Stomach smooth muscle (tissue), 2 donors: Measurements from ENCODE around the gene DCPS.

Experiments used
- H3K27ac ChIP-seq: one replicate; pipeline ENCODE4 v1.7.0; 2013; ENCODE audit warnings: mild to moderate bottlenecking, low read length, inconsistent platforms
- H3K27me3 ChIP-seq, 2 donors: one replicate each; pipeline ENCODE4 v1.7.0; 2013; ENCODE audit warnings: low read length in 2 of 2; ENCODE audit not compliant: insufficient read depth in 2 of 2, control insufficient read depth in 1 of 2
- H3K36me3 ChIP-seq, 2 donors: one replicate each; pipeline ENCODE4 v1.7.0; 2013; ENCODE audit warnings: low read length in 2 of 2; ENCODE audit not compliant: control insufficient read depth in 2 of 2, insufficient read depth in 2 of 2
- H3K4me1 ChIP-seq: one replicate; pipeline ENCODE4 v1.7.0; 2013; ENCODE audit warnings: low read length; ENCODE audit not compliant: control insufficient read depth, insufficient read depth
- H3K4me3 ChIP-seq, 2 donors: one replicate each; pipeline ENCODE4 v1.7.0; 2013; ENCODE audit warnings: low read length in 2 of 2
- H3K9ac ChIP-seq, 2 donors: one replicate each; pipeline ENCODE4 v1.7.0; 2013; ENCODE audit warnings: low read length in 2 of 2, mild to moderate bottlenecking in 1 of 2
- H3K9me3 ChIP-seq, 2 donors: one replicate each; pipeline ENCODE4 v1.7.0; 2013; ENCODE audit warnings: low read length in 2 of 2; ENCODE audit not compliant: control insufficient read depth in 2 of 2
- donor health status: healthy.
- donor health status: Pancreatic carcinoma.

The DCPS gene

GRCh38 chr11:126268708-126269579 lies 34.9 kb upstream of the DCPS start, which contains the start of the genes FOXRED1 and SRPRA:
Gene FOXRED1, plus strand, starts transcription at chr11:126269154. Its CDS starts 53 bp downstream, at chr11:126269207.
Gene SRPRA, minus strand, starts transcription at chr11:126268895. Its CDS starts 91 bp downstream, at chr11:126268804.
- H3K4me1 ChIP-seq = peaks cover 13% of the 10 kb centered on the region
- peak within 1 kb of the TSS; percentile 91 to 99 for H3K9ac ChIP-seq
- H3K9me3 ChIP-seq = no peaks in the 10 kb centered on the region
- no peaks in the 10 kb centered on the region for H3K27me3 ChIP-seq
- H3K4me3 ChIP-seq = peak within 1 kb of the TSS; percentile 91 to 99
- H3K27ac ChIP-seq = peak within 1 kb of the TSS; percentile 83
- peaks cover 36 to 43% of the 10 kb centered on the region in 2 donors for H3K36me3 ChIP-seq

GRCh38 chr11:126277322-126277721 lies 26.5 kb upstream of the DCPS start:
- Histone ChIP-seq H3K27ac (no peak overlapping the region), H3K36me3 (peaks cover 27 to 32% of the 10 kb centered on the region in 2 donors), H3K9ac (no peak overlapping the region), H3K4me3 (no peak overlapping the region), H3K27me3 (no peaks in the 10 kb centered on the region), H3K4me1 (peaks cover 10% of the 10 kb centered on the region), H3K9me3 (no peaks in the 10 kb centered on the region)

DNA sequence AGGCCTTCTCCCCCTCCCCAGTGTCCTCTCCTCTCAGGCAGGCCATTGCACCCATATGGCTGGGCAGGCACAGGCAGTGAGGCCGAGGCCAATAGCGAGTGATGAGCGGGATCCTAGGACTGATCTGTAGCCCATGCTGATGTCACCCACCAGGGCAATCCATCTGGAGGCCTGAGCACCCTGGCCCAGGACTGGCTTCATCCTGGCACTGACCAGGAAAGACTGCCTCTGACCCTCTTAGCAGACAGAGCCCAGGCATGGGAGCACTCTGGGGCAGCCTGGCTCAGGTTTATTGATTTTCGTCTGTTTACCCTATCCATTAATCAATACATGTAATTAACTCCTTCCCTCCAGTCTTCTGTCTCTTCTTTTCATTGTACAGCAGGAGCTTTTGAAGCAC lies 26.1 kb upstream of the DCPS start:
- Histone ChIP-seq H3K27ac (no peak overlapping the region), H3K27me3 (no peaks in the 10 kb centered on the region), H3K9ac (no peak overlapping the region), H3K9me3 (no peaks in the 10 kb centered on the region), H3K4me3 (no peak overlapping the region), H3K36me3 (peaks cover 27 to 29% of the 10 kb centered on the region in 2 donors), H3K4me1 (peaks cover 14% of the 10 kb centered on the region)

- Histone ChIP-seq H3K36me3 (peaks cover 18 to 20% of the 10 kb centered on the region in 2 donors), H3K9me3 (no peaks in the 10 kb centered on the region), H3K27ac (no peak overlapping the region), H3K27me3 (no peaks in the 10 kb centered on the region), H3K4me1 (peaks cover 21% of the 10 kb centered on the region), H3K4me3 (no peak overlapping the region), H3K9ac (no peak overlapping the region)
Observed at GRCh38 chr11:126279191-126279590, 24.7 kb upstream of the DCPS start.

- Histone ChIP-seq H3K4me1 (peaks cover 21% of the 10 kb centered on the region), H3K27ac (no peak overlapping the region)
Observed at GRCh38 chr11:126280595-126280994, 23.3 kb upstream of the DCPS start.

GRCh38 chr11:126281245-126281644 lies 22.6 kb upstream of the DCPS start:
- Histone ChIP-seq H3K9ac (no peak overlapping the region), H3K4me1 (peaks cover 21% of the 10 kb centered on the region), H3K9me3 (no peaks in the 10 kb centered on the region), H3K4me3 (no peak overlapping the region), H3K27me3 (no peaks in the 10 kb centered on the region), H3K36me3 (peaks cover 4 to 6% of the 10 kb centered on the region in 2 donors), H3K27ac (peak overlapping the region; percentile 78)

More at GRCh38 chr11:126280595-126280994, 23.3 kb upstream of the DCPS start:
- Histone ChIP-seq H3K36me3 (peaks cover 8 to 11% of the 10 kb centered on the region in 2 donors), H3K27me3 (no peaks in the 10 kb centered on the region), H3K9me3 (no peaks in the 10 kb centered on the region), H3K4me3 (no peak overlapping the region), H3K9ac (no peak overlapping the region)

GRCh38 chr11:126281666-126282175 lies 22.1 kb upstream of the DCPS start:
- H3K4me1 ChIP-seq = peaks cover 21% of the 10 kb centered on the region
- peak overlapping the region; percentile 79 to 81 for H3K9ac ChIP-seq
- H3K9me3 ChIP-seq = no peaks in the 10 kb centered on the region
- peaks cover 4 to 7% of the 10 kb centered on the region in 2 donors for H3K36me3 ChIP-seq
- H3K27ac ChIP-seq = peak overlapping the region; percentile 78
- no peaks in the 10 kb centered on the region for H3K27me3 ChIP-seq
- peak overlapping the region; percentile 75 to 92 for H3K4me3 ChIP-seq

DNA sequence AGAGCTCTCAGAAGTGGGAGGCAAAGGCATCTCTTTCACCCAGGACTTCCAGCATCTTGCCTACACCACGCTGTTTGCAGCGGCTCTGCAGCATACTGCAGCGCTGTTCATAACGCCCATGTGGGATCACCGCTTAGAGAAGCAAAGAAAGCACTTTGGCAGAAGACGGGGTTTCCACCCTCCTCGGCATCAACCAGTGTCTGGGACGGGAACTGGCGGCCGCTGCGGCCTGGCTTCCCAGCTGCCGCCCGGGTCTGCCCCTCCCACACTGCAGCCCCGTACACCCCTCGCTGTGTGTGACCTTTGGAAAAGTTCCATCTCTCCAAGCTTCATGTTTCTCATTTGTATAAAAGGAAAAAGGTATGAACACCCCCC lies 21.5 kb upstream of the DCPS start:
- no peaks in the 10 kb centered on the region for H3K9me3 ChIP-seq
- peak overlapping the region; percentile 75 to 92 for H3K4me3 ChIP-seq
- no peaks in the 10 kb centered on the region for H3K27me3 ChIP-seq
- H3K4me1 ChIP-seq = peaks cover 21% of the 10 kb centered on the region
- peaks cover 4 to 6% of the 10 kb centered on the region in 2 donors for H3K36me3 ChIP-seq
- peak overlapping the region; percentile 78 for H3K27ac ChIP-seq
- peak overlapping the region; percentile 79 to 81 for H3K9ac ChIP-seq

- H3K4me1 ChIP-seq = peaks cover 21% of the 10 kb centered on the region
- no peaks in the 10 kb centered on the region for H3K9me3 ChIP-seq
Observed at GRCh38 chr11:126282736-126283591, 20.9 kb upstream of the DCPS start, which contains the start of gene TIRAP. Gene TIRAP, plus strand, starts transcription at chr11:126283093. Its CDS starts 7,802 bp downstream, at chr11:126290895.

DNA sequence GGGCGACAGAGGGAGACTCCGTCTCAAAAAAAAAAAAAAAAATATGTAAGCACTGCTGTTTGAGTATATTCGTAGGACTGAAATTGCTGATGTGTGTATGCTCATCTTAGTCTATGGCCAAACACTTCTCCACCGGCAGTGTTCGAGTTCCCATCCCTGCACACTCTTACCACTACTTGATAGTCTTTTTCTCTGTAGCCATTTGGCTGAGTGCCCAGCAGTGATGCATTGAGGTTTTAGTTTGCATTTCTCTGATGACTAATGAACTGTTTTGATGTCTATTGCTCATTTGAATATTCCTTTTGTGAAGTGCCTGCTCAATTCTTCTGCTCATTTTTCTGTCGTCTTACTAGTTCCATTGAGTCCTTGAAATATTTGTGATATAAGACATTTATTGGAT lies 19.0 kb upstream of the DCPS start:
- peaks cover 3 to 5% of the 10 kb centered on the region in 2 donors for H3K36me3 ChIP-seq
- H3K27me3 ChIP-seq = no peaks in the 10 kb centered on the region
- H3K4me3 ChIP-seq = no peak overlapping the region
- no peaks in the 10 kb centered on the region for H3K9me3 ChIP-seq
- peaks cover 21% of the 10 kb centered on the region for H3K4me1 ChIP-seq
- no peak overlapping the region for H3K27ac ChIP-seq
- no peak overlapping the region for H3K9ac ChIP-seq

More at GRCh38 chr11:126282736-126283591, 20.9 kb upstream of the DCPS start, which contains the start of gene TIRAP:
- Histone ChIP-seq H3K27me3 (no peaks in the 10 kb centered on the region), H3K9ac (peak within 1 kb of the TSS; percentile 79 to 92), H3K4me3 (peak within 1 kb of the TSS; percentile 75 to 92), H3K27ac (peak within 1 kb of the TSS; percentile 78), H3K36me3 (peaks cover 0 to 4% of the 10 kb centered on the region in 2 donors)
